Measurements from ENCODE around the gene GCLM. TPM values are rescaled to one million over a fixed set of nuclear protein-coding genes. Genes with fewer than 3 reads are reported as not detected.
A peak's percentile ranks its signal among the peaks of the same experiment; 100 is the strongest.

GCLM gene
- total and polyA plus RNA-seq, 9 of the 15 experiments (the other 6 are each of a cell fraction or from before 2014, with no cell fraction given): 9.3 to 71.6 (median 24.5) TPM

GRCh38 chr1:93847811-93848288 lies 61.4 kb downstream of the GCLM start (continued):
- TF ChIP-seq CBX5 (IDR thresholded peaks at IDR 0.05; ENCODE audit: borderline replicate concordance, low read depth): no peak
- no peak for TF ChIP-seq NR2C1 (IDR thresholded peaks at IDR 0.05)
- peak; percentile 44; the same call in 1 of the 2 replicates for TF ChIP-seq NR2C1 (tag; IDR thresholded peaks at IDR 0.05)
- TF ChIP-seq ATF1 (CRISPR knock-in tag; IDR thresholded peaks at IDR 0.05): no peak
- TF ChIP-seq ATF1 (tag; IDR thresholded peaks at IDR 0.05): peak; percentile 53
- peak; percentile 36; the same call in 1 of the 2 replicates for TF ChIP-seq ATF7 (IDR thresholded peaks at IDR 0.05)
- no peak for TF ChIP-seq ZNF398 (CRISPR knock-in tag; IDR thresholded peaks at IDR 0.05)
- peak; percentile 1; the same call in 1 of the 2 replicates for TF ChIP-seq L3MBTL2 (IDR thresholded peaks at IDR 0.05)
- 0 out of 2 replicates have a peak, but pooled peaks have one; percentile 45 for TF ChIP-seq SREBF2 (CRISPR knock-in tag; IDR thresholded peaks at IDR 0.05)
- no peak for TF ChIP-seq STAT6 (CRISPR knock-in tag; IDR thresholded peaks at IDR 0.05)
- TF ChIP-seq MYNN (IDR thresholded peaks at IDR 0.05): peak; percentile 99
- peak; percentile 89 for TF ChIP-seq MYNN (CRISPR knock-in tag; IDR thresholded peaks at IDR 0.05)
- no peak for TF ChIP-seq HDAC3 (IDR thresholded peaks at IDR 0.05; ENCODE audit: borderline replicate concordance, partially characterized antibody)
- no peak for TF ChIP-seq ZFP36 (IDR thresholded peaks at IDR 0.05; ENCODE audit: low read depth, low read length, partially characterized antibody)
- TF ChIP-seq CREB1 (IDR thresholded peaks at IDR 0.05): peak; percentile 56; the same call in 1 of the 2 replicates
- no peak for TF ChIP-seq CREB1 (CRISPR knock-in tag; IDR thresholded peaks at IDR 0.05)
- TF ChIP-seq TAF7 (tag; IDR thresholded peaks at IDR 0.05): peak; percentile 56; the same call in 1 of the 2 replicates
- peak; percentile 71; the same call in 1 of the 2 replicates for TF ChIP-seq ZNF766 (CRISPR knock-in tag; conservative IDR thresholded peaks at IDR 0.05)
- peak; percentile 12 for TF ChIP-seq MEIS2 (IDR thresholded peaks at IDR 0.05; ENCODE audit: partially characterized antibody)
- TF ChIP-seq PRDM10 (IDR thresholded peaks at IDR 0.05; ENCODE audit: partially characterized antibody): peak; percentile 77
- TF ChIP-seq ZBED1 (IDR thresholded peaks at IDR 0.05): 0 out of 2 replicates have a peak, but pooled peaks have one; percentile 24
- TF ChIP-seq GATAD2B (IDR thresholded peaks at IDR 0.05; ENCODE audit: borderline replicate concordance): no peak
- TF ChIP-seq ZNF41 (CRISPR knock-in tag; conservative IDR thresholded peaks at IDR 0.05): no peak
- peak; percentile 25 for TF ChIP-seq NCOA4 (IDR thresholded peaks at IDR 0.05; ENCODE audit: partially characterized antibody)

Measured in K562 (cell line).